Spleen (tissue), 7 donors: ENCODE data around the gene EGLN2.

ENCODE experiments used
- POLR2A ChIP-seq, 3 donors: fragments of 450-650 bp; IDR thresholded peaks; one replicate each; pipeline ENCODE4 v1.5.1; 2017; ENCODE audit warnings: antibody characterized with exemption in 3 of 3, mild to moderate bottlenecking in 1 of 3
- POLR2AphosphoS5 ChIP-seq, 3 donors: sonication (generic); formaldehyde crosslinking; IDR thresholded peaks; one replicate each; pipeline ENCODE4 v1.5.1; 2017; ENCODE audit warnings: antibody characterized with exemption in 3 of 3
- TF ChIP-seq, protein P1 (sequence below), 11 experiments: fragments of 200-600 bp in 7 of 11; fragments of 450-650 bp in 4 of 11; sonication (generic) in 4 of 11; IDR thresholded peaks in 8 of 11; conservative IDR thresholded peaks in 3 of 11; 1 replicate in 7 of 11; 2 replicates in 4 of 11; pipeline versions ENCODE4 v1.4.0 to v1.8.0; 2016 to 2021; ENCODE audit warnings: antibody characterized with exemption in 11 of 11, inconsistent platforms in 4 of 11, mild to moderate bottlenecking in 1 of 11
- donor health status: DM: no; HTN: no; CAD: no; lungs with moderate emphysema.
- donor health status: DM: no; HTN: no; CAD: no.
- donor health status: DM: no; HTN: no; CAD: no.

- TF ChIP-seq, protein P1, sequence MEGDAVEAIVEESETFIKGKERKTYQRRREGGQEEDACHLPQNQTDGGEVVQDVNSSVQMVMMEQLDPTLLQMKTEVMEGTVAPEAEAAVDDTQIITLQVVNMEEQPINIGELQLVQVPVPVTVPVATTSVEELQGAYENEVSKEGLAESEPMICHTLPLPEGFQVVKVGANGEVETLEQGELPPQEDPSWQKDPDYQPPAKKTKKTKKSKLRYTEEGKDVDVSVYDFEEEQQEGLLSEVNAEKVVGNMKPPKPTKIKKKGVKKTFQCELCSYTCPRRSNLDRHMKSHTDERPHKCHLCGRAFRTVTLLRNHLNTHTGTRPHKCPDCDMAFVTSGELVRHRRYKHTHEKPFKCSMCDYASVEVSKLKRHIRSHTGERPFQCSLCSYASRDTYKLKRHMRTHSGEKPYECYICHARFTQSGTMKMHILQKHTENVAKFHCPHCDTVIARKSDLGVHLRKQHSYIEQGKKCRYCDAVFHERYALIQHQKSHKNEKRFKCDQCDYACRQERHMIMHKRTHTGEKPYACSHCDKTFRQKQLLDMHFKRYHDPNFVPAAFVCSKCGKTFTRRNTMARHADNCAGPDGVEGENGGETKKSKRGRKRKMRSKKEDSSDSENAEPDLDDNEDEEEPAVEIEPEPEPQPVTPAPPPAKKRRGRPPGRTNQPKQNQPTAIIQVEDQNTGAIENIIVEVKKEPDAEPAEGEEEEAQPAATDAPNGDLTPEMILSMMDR (IDR thresholded peaks at IDR 0.05 in 8 of 11, conservative IDR thresholded peaks at IDR 0.05 in 3 of 11): peak in 7 of 11 experiments; percentile 11 to 61 (median 45)
- TF ChIP-seq POLR2AphosphoS5 (IDR thresholded peaks at IDR 0.05): peak in 2 of 3 donors; percentile 1 to 2
- no peak for TF ChIP-seq POLR2A (IDR thresholded peaks at IDR 0.05)
Observed at GRCh38 chr19:40807147-40808020, 8.4 kb downstream of the EGLN2 start.
